ENCODE measurements around the gene CHID1.

The CHID1 gene

GRCh38 chr11:907668-908067, 2.9 kb downstream of the CHID1 start:
- DNase-seq: no peak

GRCh38 chr11:905952-906351, 4.7 kb downstream of the CHID1 start:
- no peak for DNase-seq

- DNase-seq: no peak
These were observed 6.2 kb downstream of the CHID1 start for GRCh38 chr11:904380-904779.

GRCh38 chr11:901452-902061, 9.1 kb downstream of the CHID1 start:
- no peak for DNase-seq

- DNase-seq: no peak
These were observed 10.1 kb downstream of the CHID1 start for GRCh38 chr11:900545-900944.

- DNase-seq: no peak
These were observed 10.9 kb downstream of the CHID1 start for GRCh38 chr11:899724-900123.

GRCh38 chr11:898540-899190, 11.9 kb downstream of the CHID1 start:
- DNase-seq: no peak

- no peak for DNase-seq
These were observed 12.5 kb downstream of the CHID1 start for GRCh38 chr11:898143-898511.

- DNase-seq: no peak
These were observed 13.1 kb downstream of the CHID1 start for GRCh38 chr11:897253-898142.

GRCh38 chr11:895331-896110, 15.1 kb downstream of the CHID1 start:
- DNase-seq: no peak

- no peak for DNase-seq
These were observed 15.9 kb downstream of the CHID1 start for GRCh38 chr11:894575-895201.

- no peak for DNase-seq
These were observed 17.5 kb downstream of the CHID1 start for GRCh38 chr11:893008-893654.

GRCh38 chr11:890794-891540, 19.6 kb downstream of the CHID1 start:
- no peak for DNase-seq

GRCh38 chr11:889687-890475, 20.7 kb downstream of the CHID1 start:
- no peak for DNase-seq

- DNase-seq: no peak
These were observed 21.4 kb downstream of the CHID1 start for GRCh38 chr11:889257-889656.

- no peak for DNase-seq
These were observed 22.0 kb downstream of the CHID1 start for GRCh38 chr11:888310-889212.

GRCh38 chr11:887589-887988, 23.0 kb downstream of the CHID1 start:
- no peak for DNase-seq

GRCh38 chr11:886568-886967, 24.0 kb downstream of the CHID1 start:
- no peak for DNase-seq

GRCh38 chr11:884578-885070, 26.0 kb downstream of the CHID1 start:
- DNase-seq: no peak

All from effector CD8-positive, alpha-beta T cell (primary cell).